B cell (primary cell): ENCODE measurements around the gene SH2D5. TPM values are rescaled to one million over a fixed set of nuclear protein-coding genes. Genes with fewer than 3 reads are reported as not detected.

ENCODE experiments used
- ATAC-seq: fragments of 200-7000 bp; cut with Tn5 transposase; one replicate; pipeline ENCODE4 v1.10.0; 2021; ENCODE audit warnings: low read depth, mild to moderate bottlenecking, moderate number of reproducible peaks, moderate library complexity
- CTCF ChIA-PET: fragments of 350-600 bp; sonication (Branson Sonifier 250); formaldehyde crosslinking; loops from one replicate; lab custom pipeline; 2021; ENCODE audit warnings: antibody characterized with exemption, inconsistent platforms; lab: Charles Lee
- POLR2A ChIA-PET: fragments of 350-600 bp; sonication (Branson Sonifier 250); formaldehyde crosslinking; loops from one replicate; lab custom pipeline; 2021; ENCODE audit warnings: antibody characterized with exemption; lab: Charles Lee
- DNase-seq: peaks from one replicate; pipeline ENCODE4 v3.0.0; 2013
- H2AFZ ChIP-seq: 2 replicates; pipeline ENCODE4 v1.6.1; 2012; ENCODE audit warnings: mild to moderate bottlenecking, low read depth, low read length; ENCODE audit not compliant: insufficient read depth, poor library complexity, severe bottlenecking
- H3K27ac ChIP-seq, 2 donors: 1 replicate in 1 of 2; 2 replicates in 1 of 2; pipeline ENCODE4 v1.5.1; 2012 to 2013; ENCODE audit warnings: low read length in 2 of 2, mild to moderate bottlenecking in 2 of 2, moderate library complexity in 1 of 2
- H3K27me3 ChIP-seq, 4 experiments: fragments of 200-600 bp in 1 of 4; sonication (generic) in 1 of 4; replicated peaks in 1 of 4; 1 replicate in 2 of 4; 2 replicates in 2 of 4; pipeline versions ENCODE4 v1.6.1 to v1.7.0; 2013 to 2016; ENCODE audit warnings: low read length in 3 of 4, mild to moderate bottlenecking in 2 of 4, mixed read lengths in 1 of 4, moderate library complexity in 1 of 4; ENCODE audit not compliant: insufficient read depth in 4 of 4, control insufficient read depth in 3 of 4; ENCODE audit errors: control extremely low read depth in 1 of 4
- H3K36me3 ChIP-seq, 2 experiments: replicated peaks in 1 of 2; 1 replicate in 1 of 2; 2 replicates in 1 of 2; pipeline versions ENCODE4 v1.6.1 to v1.7.1; 2013; ENCODE audit warnings: low read length in 1 of 2; ENCODE audit not compliant: insufficient read depth in 2 of 2, control insufficient read depth in 1 of 2; ENCODE audit errors: control extremely low read depth in 1 of 2, extremely low read depth in 1 of 2
- H3K4me1 ChIP-seq, 2 donors: fragments of 200-600 bp in 1 of 2; sonication (generic) in 1 of 2; 1 replicate in 1 of 2; 2 replicates in 1 of 2; pipeline versions ENCODE4 v1.5.1 to v1.6.1; 2013 to 2017; ENCODE audit warnings: low read length in 2 of 2; ENCODE audit not compliant: control insufficient read depth in 2 of 2, insufficient read depth in 2 of 2
- H3K4me2 ChIP-seq: replicated peaks from 2 replicates; pipeline ENCODE3; 2012; ENCODE audit warnings: mild to moderate bottlenecking, low read depth, low read length; ENCODE audit not compliant: poor library complexity, severe bottlenecking
- H3K4me3 ChIP-seq, 5 experiments: fragments of 200-600 bp in 1 of 5; sonication (generic) in 1 of 5; 1 replicate in 3 of 5; 2 replicates in 2 of 5; pipeline versions ENCODE4 v1.5.1 to v1.7.0; 2011 to 2016; ENCODE audit warnings: low read length in 4 of 5, mild to moderate bottlenecking in 4 of 5, low read depth in 2 of 5, control low read depth in 1 of 5, moderate library complexity in 1 of 5; ENCODE audit not compliant: insufficient read depth in 1 of 5; ENCODE audit errors: control extremely low read depth in 1 of 5, extremely low read depth in 1 of 5
- H3K79me2 ChIP-seq: fragments of 200-600 bp; sonication (generic); one replicate; pipeline ENCODE4 v1.6.0; 2016; ENCODE audit warnings: low read length; ENCODE audit not compliant: control insufficient read depth, insufficient read depth
- H3K9ac ChIP-seq: fragments of 200-600 bp; sonication (generic); 2 replicates; pipeline ENCODE4 v1.6.1; 2017; ENCODE audit warnings: mild to moderate bottlenecking, low read length, moderate library complexity
- H3K9me3 ChIP-seq, 3 donors: one replicate each; pipeline versions ENCODE4 v1.6.1 to v1.7.1; 2013; ENCODE audit warnings: low read length in 2 of 3; ENCODE audit not compliant: control insufficient read depth in 2 of 3, insufficient read depth in 1 of 3; ENCODE audit errors: control extremely low read depth in 1 of 3
- H4K20me1 ChIP-seq: 2 replicates; pipeline ENCODE4 v1.6.0; 2012; ENCODE audit warnings: mild to moderate bottlenecking, low read length; ENCODE audit not compliant: insufficient read depth, control insufficient read depth, poor library complexity, severe bottlenecking
- H3K27ac Mint-ChIP-seq: one replicate; pipeline ENCODE4 v1.8.0; 2021; ENCODE audit warnings: mixed read lengths
- H3K27me3 Mint-ChIP-seq: one replicate; pipeline ENCODE4 v1.8.0; 2021; ENCODE audit warnings: mixed read lengths
- H3K4me1 Mint-ChIP-seq: one replicate; pipeline ENCODE4 v1.8.0; 2021; ENCODE audit warnings: mixed read lengths
- H3K4me3 Mint-ChIP-seq: one replicate; pipeline ENCODE4 v1.8.0; 2021; ENCODE audit warnings: mixed read lengths
- H3K9me3 Mint-ChIP-seq: one replicate; pipeline ENCODE4 v1.8.0; 2022; ENCODE audit warnings: mixed read lengths; ENCODE audit not compliant: insufficient read depth
- EZH2 ChIP-seq: IDR thresholded peaks from 2 replicates; pipeline ENCODE4 v1.6.1; 2012; ENCODE audit warnings: borderline replicate concordance, low read depth, mild to moderate bottlenecking, moderate library complexity, low read length; ENCODE audit not compliant: insufficient read depth, poor library complexity, severe bottlenecking
- WGBS: methylation state at CpG from one replicate; pipeline ENCODE4 v1.1.5; 2013; ENCODE audit warnings: missing lambda C conversion rate; ENCODE audit not compliant: insufficient coverage; 5-methylcytosine and 5-hydroxymethylcytosine counted together
- intact Hi-C: fragments of 100-400 bp; cut with micrococcal nuclease; formaldehyde crosslinking; loops from one replicate; pipeline ENCODE4 v1.10.0; 2022
- polyA plus RNA-seq: library from polyadenylated mRNA; depleted of rRNA; stranded (reverse); fragments of >200 nt; gene quantifications from 2 replicates; pipeline ENCODE4 v1.2.3, GENCODE V29; 2012
- total RNA-seq, 2 donors: library from RNA; stranded (reverse); fragments of 120-200 nt in 1 of 2; gene quantifications; 1 replicate in 1 of 2; 2 replicates in 1 of 2; pipeline versions ENCODE4 v1.2.3 to v1.2.4, GENCODE V29; 2013 to 2022
- TF ChIP-seq, protein P1 (sequence below): fragments of 200-600 bp; IDR thresholded peaks from one replicate; pipeline ENCODE4 v1.8.0; 2022; ENCODE audit warnings: antibody characterized with exemption, mild to moderate bottlenecking

SH2D5 gene
- total and polyA plus RNA-seq, 2 donors (not counting 1 experiment from before 2014, with no cell fraction given) = 0.30 TPM; not detected in 1

DNA sequence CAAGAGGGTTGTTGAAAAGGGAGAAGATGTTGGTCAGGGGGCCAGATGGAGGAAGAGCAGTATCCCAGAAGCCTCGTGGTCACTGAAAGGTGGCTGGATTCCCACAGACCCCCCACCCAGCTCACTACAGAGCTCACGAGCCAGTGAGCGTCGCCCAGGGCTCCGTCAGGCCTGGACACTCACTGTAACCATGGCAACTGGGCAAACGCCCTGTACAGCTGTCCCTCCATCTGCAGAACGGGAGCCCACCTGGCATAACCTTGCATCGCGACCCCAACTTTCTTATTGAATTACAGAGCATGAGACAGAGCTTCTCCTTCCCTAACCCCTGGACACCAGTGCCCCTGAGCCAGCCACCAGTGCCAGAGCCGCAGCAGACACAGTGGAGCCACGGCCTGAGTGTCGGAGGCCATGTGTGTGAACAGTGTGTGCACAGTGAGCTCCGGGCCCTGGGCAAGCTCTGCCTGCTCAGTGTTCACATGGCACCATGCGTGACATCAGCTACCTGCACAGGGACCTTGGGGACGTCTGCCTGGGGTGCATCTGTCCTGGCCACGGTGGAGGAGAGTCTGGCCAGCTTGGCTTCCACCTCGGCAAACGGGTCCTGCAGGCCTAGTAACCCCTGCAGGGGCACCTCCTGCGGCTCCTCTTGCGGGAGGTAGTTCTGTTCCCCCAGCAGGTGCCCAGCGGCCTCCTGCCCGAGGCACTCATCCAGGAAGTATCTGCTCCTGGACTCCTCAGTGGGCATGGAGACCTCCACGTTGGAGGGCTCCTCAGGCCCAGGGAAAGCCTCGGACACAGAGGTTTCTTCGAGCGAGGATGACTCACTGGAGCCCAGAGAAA is 45.4 kb downstream of the SH2D5 start:
- H3K27me3 Mint-ChIP-seq = peaks cover 13% of the 10 kb centered on the region
- Histone ChIP-seq H3K27ac (no peak overlapping the region), H3K4me2 (no peak overlapping the region), H3K79me2 (no peaks in the 10 kb centered on the region), H3K4me3 (no peak overlapping the region), H3K4me1 (peaks cover 5 to 11% of the 10 kb centered on the region in 2 donors), H3K27me3 (peaks cover 0 to 12% (median 0%) of the 10 kb centered on the region in 4 experiments), H3K36me3 (no peaks in the 10 kb centered on the region), H4K20me1 (no peaks in the 10 kb centered on the region), H3K9me3 (no peaks in the 10 kb centered on the region), H3K9ac (no peak overlapping the region), H2AFZ (no peak overlapping the region)
- H3K9me3 Mint-ChIP-seq = no peaks in the 10 kb centered on the region
- POLR2A ChIA-PET = no interaction called here
- DNase-seq (no peak), ATAC-seq (no peak)
- CTCF ChIA-PET = interaction anchor here (1.1 kb wide), 1 partner anchor 10 kb away, joined by 3 read pairs; no protein-coding TSS in a partner anchor
- intact Hi-C loops = no loop called here
- no peaks in the 10 kb centered on the region for H3K4me1 Mint-ChIP-seq
- H3K4me3 Mint-ChIP-seq = no peak overlapping the region
- WGBS = 87% methylated on average over 26 of the region's 26 CpGs
- no peak for TF ChIP-seq EZH2
- TF ChIP-seq, protein P1, sequence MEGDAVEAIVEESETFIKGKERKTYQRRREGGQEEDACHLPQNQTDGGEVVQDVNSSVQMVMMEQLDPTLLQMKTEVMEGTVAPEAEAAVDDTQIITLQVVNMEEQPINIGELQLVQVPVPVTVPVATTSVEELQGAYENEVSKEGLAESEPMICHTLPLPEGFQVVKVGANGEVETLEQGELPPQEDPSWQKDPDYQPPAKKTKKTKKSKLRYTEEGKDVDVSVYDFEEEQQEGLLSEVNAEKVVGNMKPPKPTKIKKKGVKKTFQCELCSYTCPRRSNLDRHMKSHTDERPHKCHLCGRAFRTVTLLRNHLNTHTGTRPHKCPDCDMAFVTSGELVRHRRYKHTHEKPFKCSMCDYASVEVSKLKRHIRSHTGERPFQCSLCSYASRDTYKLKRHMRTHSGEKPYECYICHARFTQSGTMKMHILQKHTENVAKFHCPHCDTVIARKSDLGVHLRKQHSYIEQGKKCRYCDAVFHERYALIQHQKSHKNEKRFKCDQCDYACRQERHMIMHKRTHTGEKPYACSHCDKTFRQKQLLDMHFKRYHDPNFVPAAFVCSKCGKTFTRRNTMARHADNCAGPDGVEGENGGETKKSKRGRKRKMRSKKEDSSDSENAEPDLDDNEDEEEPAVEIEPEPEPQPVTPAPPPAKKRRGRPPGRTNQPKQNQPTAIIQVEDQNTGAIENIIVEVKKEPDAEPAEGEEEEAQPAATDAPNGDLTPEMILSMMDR = no peak
- H3K27ac Mint-ChIP-seq = no peak overlapping the region

DNA sequence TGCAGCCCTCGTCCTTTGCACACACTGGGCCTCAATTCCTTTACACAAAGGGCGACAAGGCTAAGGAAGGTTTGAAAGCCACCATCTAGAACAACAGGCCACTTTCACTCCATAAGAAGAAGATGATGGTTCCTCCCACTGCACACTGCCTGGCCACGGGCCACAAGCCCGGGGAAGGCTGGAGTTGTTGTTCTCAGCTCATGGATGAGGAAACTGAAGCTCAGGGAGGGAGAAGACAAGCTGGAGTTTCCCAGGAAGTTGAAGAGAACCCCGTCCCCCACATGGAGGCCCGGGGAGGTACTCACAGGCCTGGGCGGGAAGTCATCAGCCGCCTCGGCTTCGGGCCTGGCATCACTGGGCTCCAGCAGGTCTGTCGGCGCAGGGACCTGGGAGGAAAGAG is 46.8 kb downstream of the SH2D5 start:
- Mint-ChIP-seq H3K4me1 (no peaks in the 10 kb centered on the region), H3K27me3 (peaks cover 16% of the 10 kb centered on the region), H3K27ac (no peak overlapping the region), H3K9me3 (no peaks in the 10 kb centered on the region), H3K4me3 (no peak overlapping the region)
- DNase-seq (no peak), ATAC-seq (no peak)
- Histone ChIP-seq H3K36me3 (no peaks in the 10 kb centered on the region), H3K9me3 (no peaks in the 10 kb centered on the region), H3K9ac (no peak overlapping the region), H3K4me3 (no peak overlapping the region), H3K4me2 (no peak overlapping the region), H3K4me1 (peaks cover 5 to 11% of the 10 kb centered on the region in 2 donors), H3K27me3 (peaks cover 0 to 12% (median 0%) of the 10 kb centered on the region in 4 experiments), H2AFZ (no peak overlapping the region), H3K79me2 (no peaks in the 10 kb centered on the region), H4K20me1 (no peaks in the 10 kb centered on the region), H3K27ac (no peak overlapping the region)
- 96% methylated on average over 3 of the region's 12 CpGs for WGBS
- POLR2A ChIA-PET = no interaction called here
- CTCF ChIA-PET = no interaction called here
- intact Hi-C loops = no loop called here
- TF ChIP-seq, protein P1 = no peak
- no peak for TF ChIP-seq EZH2
